ENCODE measurements around the gene ZNF225. TPM values are rescaled to one million over a fixed set of nuclear protein-coding genes. Genes with fewer than 3 reads are reported as not detected.
"Not testable (repeated sequence)": the region's sequence is repeated elsewhere in the genome, so short reads cannot be mapped to it uniquely, and the experiment has no call there.

Gene ZNF225
- total and polyA plus RNA-seq, 8 donors, result 1.0 to 3.9 (median 1.8) TPM

DNA sequence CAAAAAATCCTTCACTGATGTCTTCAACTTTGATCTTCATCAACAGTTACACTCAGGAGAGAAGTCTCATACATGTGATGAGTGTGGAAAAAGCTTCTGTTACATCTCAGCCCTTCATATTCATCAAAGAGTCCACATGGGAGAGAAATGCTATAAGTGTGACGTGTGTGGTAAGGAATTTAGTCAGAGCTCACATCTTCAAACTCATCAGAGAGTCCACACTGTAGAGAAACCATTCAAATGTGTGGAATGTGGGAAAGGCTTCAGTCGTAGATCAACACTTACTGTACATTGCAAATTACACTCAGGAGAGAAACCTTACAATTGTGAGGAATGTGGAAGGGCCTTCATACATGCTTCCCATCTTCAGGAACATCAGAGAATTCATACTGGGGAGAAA, 43.3 kb downstream of the ZNF225 start:
- TF ChIP-seq, protein P1, sequence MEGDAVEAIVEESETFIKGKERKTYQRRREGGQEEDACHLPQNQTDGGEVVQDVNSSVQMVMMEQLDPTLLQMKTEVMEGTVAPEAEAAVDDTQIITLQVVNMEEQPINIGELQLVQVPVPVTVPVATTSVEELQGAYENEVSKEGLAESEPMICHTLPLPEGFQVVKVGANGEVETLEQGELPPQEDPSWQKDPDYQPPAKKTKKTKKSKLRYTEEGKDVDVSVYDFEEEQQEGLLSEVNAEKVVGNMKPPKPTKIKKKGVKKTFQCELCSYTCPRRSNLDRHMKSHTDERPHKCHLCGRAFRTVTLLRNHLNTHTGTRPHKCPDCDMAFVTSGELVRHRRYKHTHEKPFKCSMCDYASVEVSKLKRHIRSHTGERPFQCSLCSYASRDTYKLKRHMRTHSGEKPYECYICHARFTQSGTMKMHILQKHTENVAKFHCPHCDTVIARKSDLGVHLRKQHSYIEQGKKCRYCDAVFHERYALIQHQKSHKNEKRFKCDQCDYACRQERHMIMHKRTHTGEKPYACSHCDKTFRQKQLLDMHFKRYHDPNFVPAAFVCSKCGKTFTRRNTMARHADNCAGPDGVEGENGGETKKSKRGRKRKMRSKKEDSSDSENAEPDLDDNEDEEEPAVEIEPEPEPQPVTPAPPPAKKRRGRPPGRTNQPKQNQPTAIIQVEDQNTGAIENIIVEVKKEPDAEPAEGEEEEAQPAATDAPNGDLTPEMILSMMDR (IDR thresholded peaks at IDR 0.05), result no peak
- H3K4me3 ChIP-seq, result no peak overlapping the region
- no peak for FAIRE-seq
- H3K9me3 ChIP-seq, result peaks cover 0 to 10% (median 4%) of the 10 kb centered on the region in 4 donors
- 96% methylated on average over 2 of the region's 2 CpGs for WGBS, 2 donors
- H3K36me3 ChIP-seq, result peaks cover 3 to 45% (median 27%) of the 10 kb centered on the region in 3 donors
- no peak for DNase-seq
- intact Hi-C loops (cut with DNase I), result no loop called here
- H3K4me1 ChIP-seq, result no peaks in the 10 kb centered on the region
- no peak for ATAC-seq
- H3K27me3 ChIP-seq, result no peaks in the 10 kb centered on the region
- H3K27ac ChIP-seq, result no peak overlapping the region

DNA sequence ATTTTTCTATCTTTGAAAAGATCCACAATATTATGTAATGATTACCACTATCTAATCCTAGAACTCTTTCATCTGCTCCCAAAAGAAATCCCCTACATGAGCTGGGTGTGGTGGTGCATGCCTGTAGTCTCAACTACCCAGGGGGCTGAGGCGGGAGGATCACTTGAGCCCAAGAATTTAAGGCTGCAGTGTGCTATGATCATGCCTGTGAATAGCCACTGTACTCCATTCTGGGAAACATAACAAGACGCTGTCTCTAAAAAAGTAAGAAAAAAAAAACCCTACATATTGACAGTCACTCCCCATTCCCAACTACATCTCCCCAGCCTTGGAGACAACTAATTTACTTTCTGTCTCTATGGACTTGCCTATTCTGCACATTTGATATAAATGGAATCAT, 50.6 kb downstream of the ZNF225 start:
- ATAC-seq, result no peak
- WGBS, 2 donors, result 93 to 97% methylated on average over 2 of the region's 2 CpGs
- peaks cover 0 to 4% (median 0%) of the 10 kb centered on the region in 4 donors for H3K9me3 ChIP-seq
- H3K27me3 ChIP-seq, result no peaks in the 10 kb centered on the region
- intact Hi-C loops (cut with DNase I), result no loop called here
- peaks cover 0 to 10% (median 6%) of the 10 kb centered on the region in 3 donors for H3K4me1 ChIP-seq
- no peak for DNase-seq
- H3K27ac ChIP-seq, result no peak overlapping the region
- FAIRE-seq, result no peak
- TF ChIP-seq, protein P1 (IDR thresholded peaks at IDR 0.05), result no peak
- no peak overlapping the region for H3K4me3 ChIP-seq
- peaks cover 3 to 6% (median 4%) of the 10 kb centered on the region in 3 donors for H3K36me3 ChIP-seq

DNA sequence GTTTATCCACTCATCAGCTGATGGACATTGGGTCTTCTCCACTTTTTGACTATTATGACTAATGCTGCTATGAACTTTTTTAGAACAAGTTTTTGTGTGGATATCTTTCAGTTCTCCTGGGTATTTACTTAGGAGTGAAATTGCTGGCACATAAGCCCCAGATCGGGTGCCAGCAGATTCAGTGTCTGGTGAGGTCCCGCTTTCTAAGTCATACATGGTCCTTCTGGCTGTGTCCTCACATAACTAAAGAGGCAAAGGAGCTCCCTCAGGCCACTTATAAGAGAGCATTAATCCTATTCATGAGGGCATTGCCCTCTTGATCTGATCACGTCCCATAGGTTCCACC, 51.1 kb downstream of the ZNF225 start:
- H3K9me3 ChIP-seq, result peaks cover 0 to 4% (median 0%) of the 10 kb centered on the region in 4 donors
- intact Hi-C loops (cut with DNase I), result no loop called here
- H3K27me3 ChIP-seq, result no peaks in the 10 kb centered on the region
- WGBS, 2 donors, result 67 to 69% methylated on average over 3 of the region's 3 CpGs
- peaks cover 0 to 10% (median 6%) of the 10 kb centered on the region in 3 donors for H3K4me1 ChIP-seq
- ATAC-seq (peak in 2 of 4 donors; percentile 5 to 24), FAIRE-seq (no peak), DNase-seq (no peak)
- peak overlapping the region in 3 of 4 donors; percentile 54 to 71 (median 65) for H3K4me3 ChIP-seq
- peaks cover 3 to 6% (median 4%) of the 10 kb centered on the region in 3 donors for H3K36me3 ChIP-seq
- TF ChIP-seq, protein P1 (IDR thresholded peaks at IDR 0.05), result no peak
- H3K27ac ChIP-seq, result peak overlapping the region in 2 of 4 donors; percentile 57 to 76

DNA sequence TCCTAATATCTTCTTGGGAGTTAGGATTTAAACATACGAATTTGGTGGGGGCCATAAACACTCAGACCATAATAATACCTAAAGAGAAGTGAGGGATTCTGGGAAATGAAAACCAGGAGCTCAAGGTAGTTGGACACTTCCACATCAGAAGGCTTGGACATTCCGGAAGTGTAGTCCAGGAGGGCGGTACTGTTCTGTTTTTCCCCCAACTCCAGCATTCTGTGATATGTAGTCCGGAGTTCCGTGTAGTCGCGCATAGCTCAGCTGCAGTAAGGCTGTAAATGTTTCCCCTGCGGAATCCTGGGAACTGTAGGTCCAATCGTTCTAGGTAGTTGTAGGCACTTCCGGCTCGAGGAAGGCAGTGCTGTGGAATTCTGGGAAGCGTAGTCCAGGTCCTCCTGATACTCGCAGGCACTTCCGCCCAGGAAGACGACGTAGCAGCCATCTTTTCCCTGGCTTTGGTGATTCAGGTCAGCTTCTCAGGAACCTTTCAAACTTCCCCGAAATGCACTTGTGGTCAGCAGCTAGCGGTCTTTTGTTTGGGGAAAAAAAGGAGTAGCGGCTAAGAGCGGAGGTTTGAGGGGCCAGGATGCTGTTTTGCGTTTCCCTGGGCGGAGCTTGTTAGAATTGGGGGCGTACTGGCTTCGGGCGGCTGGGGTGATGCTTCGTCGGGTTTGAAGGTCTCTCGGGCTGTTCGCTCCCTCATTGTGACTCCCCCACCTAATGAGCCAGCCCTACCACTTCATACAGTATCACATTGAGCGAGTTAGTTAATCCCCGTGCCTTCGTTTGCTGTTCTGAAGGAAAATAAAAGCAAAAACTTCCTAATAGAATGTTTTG, 51.7 kb downstream of the ZNF225 start, which contains the start of gene ZNF226:
Gene ZNF226, plus strand, starts transcription at position 428 of the 840 bp plus-strand sequence. CDS start 4,981 bp downstream, outside the sequence.
- H3K9me3 ChIP-seq, result peaks cover 0 to 4% (median 0%) of the 10 kb centered on the region in 4 donors
- peak; percentile 98 for FAIRE-seq

DNA sequence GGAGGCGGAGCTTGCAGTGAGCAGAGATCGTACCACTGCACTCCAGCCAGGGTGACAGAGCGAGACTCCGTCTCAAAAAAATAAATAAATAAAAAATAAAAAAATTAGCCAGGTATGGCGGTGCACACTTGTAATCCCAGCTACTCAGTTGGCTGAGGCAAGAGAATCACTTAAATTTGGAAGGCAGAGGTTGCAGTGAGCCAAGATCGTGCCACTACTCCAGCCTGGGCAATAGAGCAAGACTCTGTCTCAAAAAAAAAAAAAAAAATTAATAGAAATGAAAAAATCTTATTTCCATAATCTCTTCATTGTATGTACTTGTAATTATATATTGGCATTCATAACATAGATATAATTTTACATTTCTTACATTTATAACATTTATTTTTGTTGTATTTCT, 57.5 kb downstream of the ZNF225 start:
- DNase-seq; H3K9me3 ChIP-seq; intact Hi-C loops (cut with DNase I); H3K4me3 ChIP-seq; H3K27ac ChIP-seq; FAIRE-seq; H3K27me3 ChIP-seq; H3K4me1 ChIP-seq; ATAC-seq: not testable (repeated sequence)
- peaks cover 19 to 62% (median 54%) of the 10 kb centered on the region in 3 donors for H3K36me3 ChIP-seq
- WGBS, 2 donors, result 97 to 98% methylated on average over 6 of the region's 6 CpGs

More for the DNA sequence above, 51.7 kb downstream of the ZNF225 start, which contains the start of gene ZNF226:
- WGBS, 2 donors, result 0% methylated on average over 32 of the region's 32 CpGs
- intact Hi-C loops (cut with DNase I), result no loop called here
- peak within 1 kb of the TSS; percentile 42 to 76 (median 54) for H3K27ac ChIP-seq
- peaks cover 3 to 6% (median 6%) of the 10 kb centered on the region in 3 donors for H3K36me3 ChIP-seq
- TF ChIP-seq, protein P1 (IDR thresholded peaks at IDR 0.05), result no peak
- peaks cover 0 to 10% (median 6%) of the 10 kb centered on the region in 3 donors for H3K4me1 ChIP-seq
- ATAC-seq (peak; percentile 98 to 100 (median 99)), DNase-seq (peak; percentile 73 to 97 (median 92))
- no peaks in the 10 kb centered on the region for H3K27me3 ChIP-seq
- H3K4me3 ChIP-seq, result peak within 1 kb of the TSS; percentile 50 to 71 (median 60)

Data from pancreas (tissue), 10 donors.